ENCODE measurements around the gene CELF3. TPM values are rescaled to one million over a fixed set of nuclear protein-coding genes. Genes with fewer than 3 reads are reported as not detected.

The CELF3 gene
- total RNA-seq, 2 experiments from 2014 or later = not detected

- Mint-ChIP-seq H3K27me3 (peaks cover 30% of the 10 kb centered on the region), H3K36me3 (ENCODE audit: low read depth) (no peaks in the 10 kb centered on the region), H3K4me3 (no peak overlapping the region), H3K9me3 (no peaks in the 10 kb centered on the region), H3K27ac (no peak overlapping the region), H3K4me1 (ENCODE audit: low read depth) (no peaks in the 10 kb centered on the region)
- TF ChIP-seq, protein P1, sequence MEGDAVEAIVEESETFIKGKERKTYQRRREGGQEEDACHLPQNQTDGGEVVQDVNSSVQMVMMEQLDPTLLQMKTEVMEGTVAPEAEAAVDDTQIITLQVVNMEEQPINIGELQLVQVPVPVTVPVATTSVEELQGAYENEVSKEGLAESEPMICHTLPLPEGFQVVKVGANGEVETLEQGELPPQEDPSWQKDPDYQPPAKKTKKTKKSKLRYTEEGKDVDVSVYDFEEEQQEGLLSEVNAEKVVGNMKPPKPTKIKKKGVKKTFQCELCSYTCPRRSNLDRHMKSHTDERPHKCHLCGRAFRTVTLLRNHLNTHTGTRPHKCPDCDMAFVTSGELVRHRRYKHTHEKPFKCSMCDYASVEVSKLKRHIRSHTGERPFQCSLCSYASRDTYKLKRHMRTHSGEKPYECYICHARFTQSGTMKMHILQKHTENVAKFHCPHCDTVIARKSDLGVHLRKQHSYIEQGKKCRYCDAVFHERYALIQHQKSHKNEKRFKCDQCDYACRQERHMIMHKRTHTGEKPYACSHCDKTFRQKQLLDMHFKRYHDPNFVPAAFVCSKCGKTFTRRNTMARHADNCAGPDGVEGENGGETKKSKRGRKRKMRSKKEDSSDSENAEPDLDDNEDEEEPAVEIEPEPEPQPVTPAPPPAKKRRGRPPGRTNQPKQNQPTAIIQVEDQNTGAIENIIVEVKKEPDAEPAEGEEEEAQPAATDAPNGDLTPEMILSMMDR (IDR thresholded peaks at IDR 0.05) = no peak
- intact Hi-C loops (cut with micrococcal nuclease) = loop anchor here (10.0 kb wide), 2 partner anchors 65 to 285 kb away; no protein-coding TSS in a partner anchor
- CTCF ChIA-PET = no interaction called here
- no peak for DNase-seq
- POLR2A ChIA-PET = interaction anchor here (0.9 kb wide), 1 partner anchor 32 kb away, joined by 3 read pairs; no protein-coding TSS in a partner anchor
- ATAC-seq = no peak
Observed at GRCh38 chr1:151729966-151730291, 13.3 kb upstream of the CELF3 start.

- DNase-seq (no peak), ATAC-seq (no peak)
- Mint-ChIP-seq H3K4me3 (no peak overlapping the region), H3K27ac (no peak overlapping the region), H3K36me3 (ENCODE audit: low read depth) (no peaks in the 10 kb centered on the region), H3K9me3 (no peaks in the 10 kb centered on the region), H3K27me3 (peaks cover 29% of the 10 kb centered on the region), H3K4me1 (ENCODE audit: low read depth) (no peaks in the 10 kb centered on the region)
- ChIA-PET CTCF (interaction anchor here (0.5 kb wide), 1 partner anchor 141 kb away, joined by 3 read pairs; no protein-coding TSS in a partner anchor), POLR2A (interaction anchor here (0.9 kb wide), 1 partner anchor 31 kb away, joined by 3 read pairs; no protein-coding TSS in a partner anchor)
- intact Hi-C loops (cut with micrococcal nuclease) = loop anchor here (10.0 kb wide), 1 partner anchor 65 kb away; no protein-coding TSS in a partner anchor
- TF ChIP-seq, protein P1 (IDR thresholded peaks at IDR 0.05) = no peak
Observed at GRCh38 chr1:151729157-151729965, 12.8 kb upstream of the CELF3 start.

DNA sequence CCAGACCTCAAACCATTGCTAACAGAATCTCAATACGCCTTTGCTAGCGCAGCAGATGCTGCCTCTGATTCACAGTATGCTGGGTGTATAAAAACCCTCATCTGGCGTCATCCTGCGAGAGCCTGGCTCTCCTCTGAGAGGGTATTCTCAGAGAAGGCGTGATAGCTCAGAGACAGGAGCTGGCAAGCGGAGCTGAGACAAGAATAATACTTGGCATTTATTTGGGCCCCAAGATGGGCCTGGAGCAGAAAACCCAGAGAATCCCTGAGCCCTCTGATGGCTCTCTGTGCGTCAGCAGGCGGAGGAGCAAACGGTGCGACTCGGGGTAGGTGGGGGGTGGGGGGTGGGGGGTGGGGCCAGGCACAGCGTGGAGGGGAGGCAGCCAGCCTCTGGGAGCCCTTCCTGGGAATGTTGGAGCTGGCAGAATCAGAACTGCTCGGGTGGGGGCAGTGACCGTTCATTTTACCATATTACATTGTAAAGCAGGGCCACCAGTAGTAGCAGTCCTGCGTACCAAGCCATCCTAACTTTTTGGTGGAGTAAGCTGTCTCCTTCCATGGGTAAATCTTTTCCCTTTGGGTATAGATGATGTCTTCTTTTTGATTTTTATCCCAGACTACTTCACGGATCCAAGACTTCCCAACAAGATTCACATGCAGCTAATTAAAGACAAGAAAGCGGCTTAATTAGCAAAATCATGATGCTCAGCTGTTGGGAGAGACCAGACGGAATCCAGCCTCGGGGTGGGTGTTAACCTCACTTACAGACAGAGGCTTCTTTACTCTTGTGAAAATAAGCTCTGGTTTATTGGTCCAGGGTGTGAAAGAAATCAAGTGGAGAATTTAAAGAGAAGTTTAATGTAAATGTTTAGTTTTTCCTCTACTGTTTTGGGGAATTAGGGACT lies 11.8 kb upstream of the CELF3 start:
- H3K4me1 Mint-ChIP-seq (ENCODE audit: low read depth) = no peaks in the 10 kb centered on the region
- POLR2A ChIA-PET = no interaction called here
- H3K4me3 Mint-ChIP-seq = no peak overlapping the region
- intact Hi-C loops (cut with micrococcal nuclease) = loop anchor here (10.0 kb wide), 1 partner anchor 64 kb away; no protein-coding TSS in a partner anchor
- H3K27ac Mint-ChIP-seq = no peak overlapping the region
- peaks cover 35% of the 10 kb centered on the region for H3K27me3 Mint-ChIP-seq
- no peaks in the 10 kb centered on the region for H3K36me3 Mint-ChIP-seq (ENCODE audit: low read depth)
- CTCF ChIA-PET = interaction anchor here (0.6 to 1.4 kb wide), 2 partner anchors 33 to 108 kb away, joined by 3 to 6 read pairs; no protein-coding TSS in a partner anchor
- no peak for ATAC-seq
- H3K9me3 Mint-ChIP-seq = no peaks in the 10 kb centered on the region
- TF ChIP-seq, protein P1 (IDR thresholded peaks at IDR 0.05) = no peak
- DNase-seq = no peak

GRCh38 chr1:151723726-151724370 lies 7.2 kb upstream of the CELF3 start:
- peaks cover 49% of the 10 kb centered on the region for H3K27me3 Mint-ChIP-seq
- H3K9me3 Mint-ChIP-seq = no peaks in the 10 kb centered on the region
- no peak overlapping the region for H3K4me3 Mint-ChIP-seq
- ChIA-PET POLR2A (no interaction called here), CTCF (interaction anchor here (1.8 kb wide), 1 partner anchor 11 kb away, joined by 6 read pairs; no protein-coding TSS in a partner anchor)
- TF ChIP-seq, protein P1 (IDR thresholded peaks at IDR 0.05) = no peak
- DNase-seq (no peak), ATAC-seq (no peak)
- no peak overlapping the region for H3K27ac Mint-ChIP-seq
- H3K36me3 Mint-ChIP-seq (ENCODE audit: low read depth) = no peaks in the 10 kb centered on the region
- H3K4me1 Mint-ChIP-seq (ENCODE audit: low read depth) = peaks cover 17% of the 10 kb centered on the region
- intact Hi-C loops (cut with micrococcal nuclease) = loop anchor here (10.0 kb wide), 1 partner anchor 59 kb away; no protein-coding TSS in a partner anchor
